HG03439 (cell line): Measurements from ENCODE around the gene CD40.
"Not testable (repeated sequence)": the region's sequence is repeated elsewhere in the genome, so short reads cannot be mapped to it uniquely, and the experiment has no call there.

ENCODE experiments used
- ATAC-seq: cut with Tn5 transposase; IDR thresholded peaks from one replicate; pipeline ENCODE4 v1.9.1; 2021; ENCODE audit warnings: mild to moderate bottlenecking, moderate library complexity; ENCODE audit not compliant: unreplicated experiment

Gene CD40

GRCh38 chr20:46091622-46092535 is 26.2 kb upstream of the CD40 start:
- ATAC-seq: not testable (repeated sequence)

GRCh38 chr20:46093531-46093930 is 24.6 kb upstream of the CD40 start:
- ATAC-seq: no peak

GRCh38 chr20:46099491-46100287 is 18.4 kb upstream of the CD40 start:
- ATAC-seq: no peak

- ATAC-seq: not testable (repeated sequence)
Observed at GRCh38 chr20:46100444-46100843, 17.7 kb upstream of the CD40 start.

GRCh38 chr20:46100988-46101387 is 17.1 kb upstream of the CD40 start:
- ATAC-seq: no peak

GRCh38 chr20:46101957-46102356 is 16.2 kb upstream of the CD40 start:
- no peak for ATAC-seq

- no peak for ATAC-seq
Observed at GRCh38 chr20:46102940-46103339, 15.2 kb upstream of the CD40 start.

GRCh38 chr20:46104262-46104661 is 13.9 kb upstream of the CD40 start:
- ATAC-seq: no peak

GRCh38 chr20:46107061-46107460 is 11.1 kb upstream of the CD40 start:
- ATAC-seq: no peak

GRCh38 chr20:46108435-46108841 is 9.7 kb upstream of the CD40 start:
- ATAC-seq: peak; percentile 88

- ATAC-seq: no peak
Observed at GRCh38 chr20:46108976-46109375, 9.1 kb upstream of the CD40 start.

GRCh38 chr20:46111028-46111835 is 6.9 kb upstream of the CD40 start:
- no peak for ATAC-seq

GRCh38 chr20:46111836-46112212 is 6.3 kb upstream of the CD40 start:
- ATAC-seq: no peak

- no peak for ATAC-seq
Observed at GRCh38 chr20:46112430-46113112, 5.5 kb upstream of the CD40 start.

GRCh38 chr20:46113113-46113470 is 5.0 kb upstream of the CD40 start:
- no peak for ATAC-seq

- ATAC-seq: no peak
Observed at GRCh38 chr20:46114449-46114848, 3.7 kb upstream of the CD40 start.

- peak; percentile 47 for ATAC-seq
Observed at GRCh38 chr20:46118481-46119020, 437 bp downstream of the CD40 start.

GRCh38 chr20:46119028-46119546 is 973 bp downstream of the CD40 start:
- ATAC-seq: no peak

- ATAC-seq: no peak
Observed at GRCh38 chr20:46119547-46119946, 1.4 kb downstream of the CD40 start.

GRCh38 chr20:46120136-46120535 is 2.0 kb downstream of the CD40 start:
- no peak for ATAC-seq
